ENCODE data around the gene MGAT4C.

DNA sequence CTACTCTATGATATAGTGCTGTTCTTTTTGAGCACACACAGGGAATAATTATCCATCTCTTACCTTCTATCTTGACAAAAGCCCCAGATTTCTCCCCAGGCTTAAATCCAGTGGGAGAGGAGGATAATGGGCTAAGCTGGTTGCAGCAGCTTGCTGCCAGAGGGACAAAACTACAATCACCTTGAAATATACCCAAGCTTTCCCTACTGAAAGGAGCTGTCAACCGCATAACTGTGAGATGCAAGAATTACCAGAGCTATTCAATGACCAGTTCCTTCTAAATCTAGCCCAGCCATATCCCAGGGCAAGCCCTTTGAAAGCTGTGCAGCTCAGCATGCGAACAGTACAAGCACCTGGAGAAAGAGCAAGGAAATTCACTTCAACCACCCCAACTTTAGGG, 943 bp upstream of the MGAT4C start:
- TF ChIP-seq, protein P1, sequence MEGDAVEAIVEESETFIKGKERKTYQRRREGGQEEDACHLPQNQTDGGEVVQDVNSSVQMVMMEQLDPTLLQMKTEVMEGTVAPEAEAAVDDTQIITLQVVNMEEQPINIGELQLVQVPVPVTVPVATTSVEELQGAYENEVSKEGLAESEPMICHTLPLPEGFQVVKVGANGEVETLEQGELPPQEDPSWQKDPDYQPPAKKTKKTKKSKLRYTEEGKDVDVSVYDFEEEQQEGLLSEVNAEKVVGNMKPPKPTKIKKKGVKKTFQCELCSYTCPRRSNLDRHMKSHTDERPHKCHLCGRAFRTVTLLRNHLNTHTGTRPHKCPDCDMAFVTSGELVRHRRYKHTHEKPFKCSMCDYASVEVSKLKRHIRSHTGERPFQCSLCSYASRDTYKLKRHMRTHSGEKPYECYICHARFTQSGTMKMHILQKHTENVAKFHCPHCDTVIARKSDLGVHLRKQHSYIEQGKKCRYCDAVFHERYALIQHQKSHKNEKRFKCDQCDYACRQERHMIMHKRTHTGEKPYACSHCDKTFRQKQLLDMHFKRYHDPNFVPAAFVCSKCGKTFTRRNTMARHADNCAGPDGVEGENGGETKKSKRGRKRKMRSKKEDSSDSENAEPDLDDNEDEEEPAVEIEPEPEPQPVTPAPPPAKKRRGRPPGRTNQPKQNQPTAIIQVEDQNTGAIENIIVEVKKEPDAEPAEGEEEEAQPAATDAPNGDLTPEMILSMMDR (optimal IDR thresholded peaks at IDR 0.05 in 1 of 3, IDR thresholded peaks at IDR 0.05 in 1 of 3, conservative IDR thresholded peaks at IDR 0.05 in 1 of 3; ENCODE audit: extremely low read depth in 1 of 3, insufficient read depth in 2 of 3, low read length in 3 of 3): no peak
- TF ChIP-seq EZH2 (IDR thresholded peaks at IDR 0.05; ENCODE audit: low read length): no peak
